Measurements from ENCODE around the gene VSIG2.

VSIG2 gene

DNA sequence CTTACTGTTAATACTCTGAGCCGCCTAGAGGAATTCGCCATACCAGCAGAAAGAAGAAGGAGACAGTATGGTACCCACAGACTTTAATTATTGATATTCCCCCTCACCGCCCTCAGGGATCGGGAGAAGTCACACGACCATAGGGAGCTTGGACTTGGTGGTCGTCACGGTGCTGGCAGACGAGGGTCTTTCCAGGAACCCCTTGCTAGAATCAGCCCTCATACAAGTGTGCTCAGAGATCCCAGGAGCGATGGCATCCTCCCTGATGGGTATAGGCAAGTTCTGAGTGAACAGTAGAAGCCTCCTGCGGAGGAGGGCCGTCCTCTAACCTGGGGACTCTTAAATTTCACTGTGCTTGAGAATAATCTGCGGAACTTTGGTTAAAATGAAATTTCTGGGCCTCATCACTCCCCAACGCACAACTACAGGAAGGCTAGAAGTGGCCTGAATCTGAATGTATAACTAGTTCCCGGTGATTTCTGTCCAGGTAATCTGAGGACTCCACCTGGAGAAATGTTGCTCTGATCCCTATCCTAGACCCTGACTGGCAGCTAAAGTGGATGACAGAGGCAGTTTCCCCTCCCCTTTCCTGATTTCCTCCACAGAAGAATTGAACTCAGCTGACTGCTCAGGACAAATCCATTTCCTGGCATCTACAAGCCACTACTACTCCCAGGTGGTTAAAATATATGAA is 4.5 kb downstream of the VSIG2 start:
- DNase-seq, result no peak

DNA sequence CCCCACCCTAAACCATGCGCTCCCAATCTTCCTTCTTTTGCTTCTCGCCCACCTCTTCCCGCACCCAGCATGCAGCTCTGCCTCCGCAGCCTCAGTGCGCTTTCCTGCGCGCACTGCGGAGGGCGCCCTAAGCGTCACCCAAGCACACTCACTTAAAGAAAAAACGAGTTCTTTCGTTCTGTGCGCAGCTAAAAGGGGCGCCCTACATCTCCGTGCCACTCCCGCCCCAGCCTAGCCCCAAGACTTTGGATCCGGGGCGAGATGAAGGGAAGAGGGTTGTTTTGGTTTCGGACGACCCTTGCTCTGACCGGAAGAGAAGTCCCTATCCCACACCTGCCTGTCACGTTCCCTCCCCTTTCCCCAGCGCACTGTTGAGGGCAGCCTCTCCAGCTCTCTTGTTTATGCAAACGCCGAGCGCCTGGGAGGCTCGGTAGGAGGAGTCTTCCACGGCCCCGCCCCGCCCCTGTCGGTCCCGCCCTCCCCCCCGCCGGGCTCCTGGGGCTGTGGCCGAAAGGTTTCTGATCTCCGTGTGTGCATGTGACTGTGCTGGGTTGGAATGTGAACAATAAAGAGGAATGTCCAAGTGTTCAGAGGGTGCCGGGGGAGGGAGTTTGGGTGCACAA is 5.3 kb downstream of the VSIG2 start:
- no peak for DNase-seq

DNA sequence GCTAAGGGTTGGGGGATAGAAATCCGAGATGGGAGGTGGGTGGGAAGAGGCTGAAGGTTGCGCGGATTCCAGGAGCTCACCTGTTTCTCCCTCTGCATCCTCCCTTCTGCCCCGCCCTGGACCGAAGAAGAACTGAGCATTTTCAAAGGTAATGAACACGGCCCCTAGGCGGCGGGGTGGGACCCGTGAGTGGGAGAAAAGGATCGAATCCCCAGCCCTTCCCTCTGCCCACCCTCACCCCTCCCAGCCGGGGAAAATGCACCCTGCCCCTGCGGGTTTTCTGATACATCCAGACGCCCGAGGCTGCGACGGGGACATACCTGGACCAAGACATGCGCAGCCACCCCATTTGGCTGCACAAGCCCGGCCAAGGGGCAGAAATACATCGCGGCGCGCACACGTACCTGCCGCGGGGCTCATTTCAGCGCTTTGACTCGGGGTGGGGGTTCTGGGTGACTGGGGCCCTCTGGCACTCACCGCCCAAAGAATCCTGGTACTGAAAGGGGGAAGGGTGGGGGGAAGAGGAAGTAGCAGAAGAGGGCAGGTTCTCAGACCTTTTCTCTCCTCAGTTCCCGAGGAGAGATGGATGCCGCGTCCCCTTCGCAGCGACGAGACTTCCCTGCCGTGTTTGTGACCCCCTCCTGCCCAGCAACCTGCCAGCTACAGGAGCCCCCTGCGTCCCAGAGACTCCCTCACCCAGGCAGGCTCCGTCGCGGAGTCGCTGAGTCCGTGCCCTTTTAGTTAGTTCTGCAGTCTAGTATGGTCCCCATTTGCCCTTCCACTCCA is 6.0 kb downstream of the VSIG2 start:
- no peak for DNase-seq

DNA sequence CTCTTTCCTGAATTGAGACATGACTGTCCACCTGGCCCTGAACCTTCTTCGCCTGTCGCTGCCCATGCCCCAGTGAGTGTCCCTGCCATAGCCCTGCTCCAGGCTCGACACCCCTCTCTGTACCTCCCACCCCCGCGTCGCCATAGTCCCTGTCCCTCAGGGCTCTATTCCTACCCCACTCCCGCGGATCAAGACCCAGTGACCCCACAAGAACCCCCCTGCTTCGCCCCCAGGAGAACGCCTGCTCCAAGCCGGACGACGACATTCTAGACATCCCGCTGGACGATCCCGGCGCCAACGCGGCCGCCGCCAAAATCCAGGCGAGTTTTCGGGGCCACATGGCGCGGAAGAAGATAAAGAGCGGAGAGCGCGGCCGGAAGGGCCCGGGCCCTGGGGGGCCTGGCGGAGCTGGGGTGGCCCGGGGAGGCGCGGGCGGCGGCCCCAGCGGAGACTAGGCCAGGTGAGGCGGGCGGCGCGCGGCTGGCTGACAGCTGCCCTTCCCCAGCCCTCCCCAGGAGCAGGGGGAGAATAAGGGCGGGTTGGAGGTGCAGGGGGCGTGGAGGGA is 6.7 kb downstream of the VSIG2 start:
- DNase-seq, result no peak

DNA sequence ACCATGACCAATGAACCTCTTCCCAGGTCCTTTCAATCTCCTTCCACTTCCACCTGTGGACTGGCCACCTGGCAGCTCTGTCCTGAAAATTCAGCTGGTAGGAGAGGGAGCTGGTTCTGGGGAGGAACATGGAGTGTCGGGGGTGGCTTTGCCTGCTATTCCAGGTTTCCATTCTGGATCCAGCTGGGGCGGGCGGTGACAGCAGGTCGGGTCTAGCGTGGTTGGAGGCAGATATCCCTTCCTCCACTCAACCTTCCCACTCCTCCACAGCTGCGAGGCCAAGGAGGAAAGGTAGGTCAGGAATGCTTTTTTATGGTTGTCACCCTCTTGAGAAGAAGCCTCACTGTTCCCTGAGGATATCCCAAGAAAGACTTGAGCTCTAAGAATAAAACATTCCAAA is 9.0 kb downstream of the VSIG2 start:
- DNase-seq, result no peak

DNA sequence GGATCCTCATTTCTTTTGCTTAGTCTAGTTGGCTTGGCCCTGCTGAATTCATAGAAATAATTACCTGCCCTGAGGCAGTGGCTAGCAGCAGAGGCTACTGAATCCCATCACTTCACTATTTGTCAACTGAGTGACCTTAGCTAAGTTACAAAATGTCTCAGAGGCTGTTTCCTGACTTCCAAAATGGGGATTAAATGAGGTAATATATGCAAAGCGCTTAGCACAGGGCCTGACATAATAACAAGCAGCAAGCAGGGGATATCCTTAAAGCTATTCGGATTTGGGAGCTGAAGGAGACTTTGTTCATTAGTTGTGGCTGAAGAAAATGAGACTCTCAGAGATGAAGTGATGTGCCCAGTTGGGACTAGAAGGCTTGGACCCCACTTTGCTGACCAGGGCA is 9.5 kb downstream of the VSIG2 start:
- DNase-seq, result no peak

DNA sequence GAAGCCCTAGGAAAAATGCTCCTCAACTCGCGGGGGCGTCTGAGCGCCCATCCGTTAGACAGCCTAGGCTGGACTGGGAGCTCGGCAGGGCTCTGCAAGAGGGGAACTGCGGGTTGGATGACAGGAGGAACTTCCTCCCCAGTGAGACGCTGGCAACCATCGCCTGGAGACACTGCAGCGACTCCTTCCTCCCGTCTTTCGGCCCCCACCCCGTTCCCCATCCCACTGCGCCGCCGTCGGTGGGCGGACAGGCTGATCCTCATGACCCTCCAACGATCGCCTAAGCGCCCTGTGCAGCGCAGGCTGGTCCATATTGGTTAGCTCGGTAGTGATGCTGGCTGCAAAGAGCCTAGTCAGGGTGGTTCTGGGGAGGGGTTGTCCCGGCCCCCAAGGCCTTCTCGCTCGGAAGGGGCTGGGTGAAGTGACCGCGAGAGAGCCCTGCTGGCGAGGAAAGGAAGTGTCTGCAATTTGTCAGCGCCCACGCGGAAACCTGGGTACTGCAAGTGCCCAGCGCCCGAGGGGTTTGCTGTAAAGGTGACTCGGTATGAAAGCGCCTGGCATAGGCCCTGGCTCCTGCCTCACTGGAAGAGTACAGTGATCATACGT is 11.7 kb downstream of the VSIG2 start:
- DNase-seq, result no peak

DNA sequence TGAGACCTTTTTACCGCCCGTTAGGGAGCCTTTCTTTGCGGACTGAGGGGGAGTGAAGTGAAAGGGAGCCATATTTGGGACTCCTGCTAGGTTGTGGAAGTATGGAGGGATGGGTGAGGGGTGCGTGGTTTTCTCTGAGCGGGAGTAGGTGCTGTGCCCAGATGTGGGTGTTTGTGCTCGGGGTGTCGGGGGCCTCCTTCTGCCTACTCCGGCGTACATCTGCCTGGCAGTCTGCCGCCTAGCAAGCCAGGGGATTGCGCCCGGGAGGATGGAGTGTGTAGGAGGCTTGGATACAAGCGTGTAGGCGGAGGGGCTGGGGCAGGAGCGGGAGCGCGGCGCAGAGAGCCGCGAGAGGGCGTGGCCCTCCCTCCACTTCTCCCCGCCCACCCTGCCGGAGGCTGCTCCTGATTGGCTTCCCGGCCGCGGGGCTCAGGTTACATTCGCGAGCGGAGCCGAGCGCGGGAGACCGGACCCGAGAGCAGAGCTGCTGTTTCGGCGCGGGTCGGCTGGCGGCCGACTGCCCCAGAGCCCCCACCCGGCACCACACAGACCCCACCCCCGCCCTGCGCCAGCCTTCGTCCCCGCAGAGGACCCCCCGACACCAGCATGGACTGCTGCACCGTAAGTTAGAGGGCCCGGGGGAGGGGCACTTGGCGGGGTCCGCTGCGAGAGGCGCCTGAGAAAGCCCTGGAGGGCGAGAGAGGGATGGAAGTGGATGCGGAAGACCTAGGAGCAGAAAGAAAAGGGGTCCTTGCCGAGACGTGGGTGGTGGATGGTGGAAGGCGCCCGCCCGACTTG is 12.4 kb downstream of the VSIG2 start, which contains the start of gene NRGN:
NRGN (plus strand) TSS at position 464 of the 798 bp plus-strand sequence; CDS start at position 607, 143 bp downstream.
- peak; percentile 73 for DNase-seq

DNA sequence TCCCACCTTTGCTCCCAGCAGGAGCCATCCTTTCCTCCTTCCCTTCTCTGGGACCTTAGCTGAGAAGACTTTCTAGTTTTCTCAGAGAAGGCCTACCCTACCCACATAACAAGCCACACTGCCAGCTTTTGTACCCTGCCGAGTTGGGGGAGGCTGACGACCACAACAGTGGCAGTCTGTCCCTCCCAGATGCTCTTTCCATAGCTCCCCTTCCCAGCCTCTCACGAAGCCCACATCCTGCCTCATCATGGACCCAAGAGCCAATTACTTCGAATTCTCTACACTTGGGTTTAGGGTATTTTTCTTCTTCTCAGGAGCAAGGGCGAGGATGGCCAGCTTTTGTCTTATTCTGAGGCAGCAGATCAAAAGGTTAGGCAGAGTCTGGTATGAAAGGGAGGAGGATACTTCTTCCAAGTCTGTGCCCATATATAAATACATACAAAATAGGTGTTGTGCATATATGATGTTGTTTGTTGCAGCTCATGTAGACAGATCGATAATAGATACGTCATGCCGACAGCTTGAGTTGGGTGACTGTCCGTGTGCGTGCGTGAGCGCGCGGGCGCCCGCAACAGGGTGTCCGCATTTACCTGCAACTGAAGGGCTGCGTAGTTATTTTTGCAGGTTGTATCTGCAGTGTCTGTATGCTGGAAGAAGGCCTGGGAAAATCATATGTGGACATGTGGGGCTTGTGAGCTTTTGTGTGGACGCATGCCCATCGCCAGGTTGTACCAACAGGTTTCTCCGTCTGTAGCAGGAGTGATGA is 13.2 kb downstream of the VSIG2 start:
- DNase-seq, result no peak

DNA sequence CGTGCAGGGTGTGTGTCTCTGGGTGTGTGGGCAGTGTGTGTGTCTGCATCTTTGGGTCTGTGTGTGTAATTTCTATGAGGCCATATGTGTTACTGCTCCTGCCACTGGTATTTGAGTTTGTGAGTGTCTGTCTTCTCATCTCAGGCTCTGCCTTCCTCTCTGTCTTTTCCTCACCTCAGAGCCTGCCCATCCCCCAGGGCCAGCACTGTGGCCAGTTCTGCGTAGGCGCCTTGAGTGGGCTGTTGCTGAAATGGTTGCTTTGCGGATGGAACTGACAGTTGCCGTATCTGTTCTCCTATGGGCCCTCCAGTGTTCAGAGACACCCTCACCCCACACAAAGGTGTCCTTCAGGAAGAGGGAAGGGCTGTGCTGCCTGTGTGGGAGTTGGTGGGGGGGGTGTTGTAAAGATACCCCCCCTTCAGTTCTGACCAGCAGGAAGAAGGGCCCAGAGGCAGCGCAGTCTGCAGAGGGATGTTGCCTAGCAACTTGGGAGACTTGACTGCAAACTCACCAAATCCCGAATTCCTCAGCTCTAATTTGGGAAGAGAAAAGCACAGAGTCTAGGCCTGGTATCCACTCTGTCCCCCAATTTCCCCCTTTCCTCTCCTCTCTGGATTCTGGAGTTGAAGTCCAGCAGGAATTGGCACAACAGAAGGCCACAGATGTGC is 14.3 kb downstream of the VSIG2 start:
- no peak for DNase-seq

DNA sequence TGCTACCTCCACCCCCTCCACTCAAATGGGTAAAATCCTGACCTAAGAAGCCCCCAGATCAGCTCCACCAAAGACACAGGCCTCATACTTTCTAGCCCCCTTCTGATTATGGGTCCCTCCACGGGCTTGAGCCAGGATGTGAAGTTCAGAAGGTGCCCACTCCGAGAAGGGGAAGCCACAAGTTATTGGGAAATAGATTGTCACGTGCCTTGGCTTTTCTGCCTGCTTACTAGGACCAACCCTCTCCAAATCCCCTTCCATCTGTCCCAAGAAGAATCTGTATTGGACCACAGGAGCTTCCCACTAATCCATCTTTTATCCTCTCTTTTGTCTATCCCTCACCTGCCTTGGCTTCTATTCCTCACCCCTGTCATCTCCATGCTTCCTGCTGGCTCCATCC is 15.3 kb downstream of the VSIG2 start:
- DNase-seq, result no peak

DNA sequence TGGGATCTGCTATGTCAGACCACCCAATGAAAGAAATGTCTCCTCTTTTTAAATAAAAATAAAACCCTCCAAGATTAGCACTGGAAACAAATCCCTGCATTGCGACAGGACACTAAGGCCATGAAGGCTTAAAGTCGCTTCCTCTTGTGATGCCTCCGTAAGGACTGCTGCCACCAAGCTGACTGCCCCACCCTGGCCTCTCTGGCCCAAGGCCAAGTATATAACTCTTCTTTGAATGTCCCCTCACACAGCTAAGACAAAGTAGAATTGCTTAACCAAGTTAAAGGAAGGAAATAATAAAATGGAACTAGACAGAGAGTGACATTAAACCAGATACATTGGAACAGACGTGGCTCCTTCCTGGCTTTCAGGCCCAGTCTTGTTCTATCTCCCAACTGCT is 19.8 kb downstream of the VSIG2 start:
- DNase-seq, result no peak

DNA sequence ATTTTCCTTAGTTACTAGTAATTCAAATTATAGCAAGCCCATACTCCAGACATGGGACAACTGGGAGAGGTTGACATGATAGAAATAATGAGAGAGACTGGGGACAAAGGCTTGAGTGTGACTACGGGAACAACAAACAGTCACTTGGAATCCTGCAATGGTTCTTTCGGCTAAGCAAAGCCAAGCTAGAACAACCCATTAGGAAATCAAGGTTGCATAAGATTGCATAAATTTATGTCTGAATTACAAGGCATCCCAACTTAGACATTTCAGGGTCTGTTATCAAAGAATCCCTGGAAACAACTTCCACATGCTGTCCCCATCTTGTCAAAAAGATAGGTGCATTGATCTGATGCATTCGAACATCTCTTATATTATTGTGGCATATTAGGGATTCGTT is 22.5 kb downstream of the VSIG2 start:
- DNase-seq, result no peak

DNA sequence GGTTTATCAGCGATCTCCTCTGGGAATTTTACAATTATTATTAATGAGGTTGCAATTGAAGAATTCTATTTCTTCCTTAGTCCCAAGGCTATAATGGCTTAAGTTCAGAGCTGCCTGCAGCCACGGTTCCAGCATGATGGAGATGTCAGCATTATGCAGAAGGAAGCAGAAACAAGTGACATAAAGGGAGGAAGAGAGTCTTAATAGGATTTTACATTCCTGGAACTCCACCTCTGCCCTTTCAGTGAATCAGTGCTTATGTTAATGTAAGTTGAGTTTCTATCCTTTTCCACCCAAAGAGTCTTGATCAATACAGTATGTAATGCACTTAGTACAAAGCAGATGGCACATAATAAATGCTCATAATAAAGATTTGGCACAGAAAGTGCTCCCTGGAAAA is 23.9 kb downstream of the VSIG2 start:
- DNase-seq, result no peak

DNA sequence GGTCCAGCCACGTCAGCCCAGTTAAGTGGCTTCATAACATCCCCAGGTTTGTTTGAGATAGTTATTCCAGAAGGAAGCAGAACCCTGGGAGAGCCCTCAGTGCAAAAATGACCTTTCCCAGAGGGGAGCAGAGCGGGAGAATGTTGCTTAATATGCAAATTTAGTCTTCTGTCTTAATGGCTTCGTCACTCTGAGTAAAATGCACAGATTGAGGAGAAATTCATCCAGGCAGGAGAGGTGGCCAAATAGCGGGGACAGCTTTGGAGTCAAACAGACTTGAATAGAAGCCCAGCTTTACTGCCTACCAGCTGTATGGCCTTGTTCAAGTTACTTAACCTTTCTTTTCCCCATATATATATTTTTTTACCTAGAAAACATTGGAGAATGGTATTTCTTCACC is 24.6 kb downstream of the VSIG2 start:
- no peak for DNase-seq

DNA sequence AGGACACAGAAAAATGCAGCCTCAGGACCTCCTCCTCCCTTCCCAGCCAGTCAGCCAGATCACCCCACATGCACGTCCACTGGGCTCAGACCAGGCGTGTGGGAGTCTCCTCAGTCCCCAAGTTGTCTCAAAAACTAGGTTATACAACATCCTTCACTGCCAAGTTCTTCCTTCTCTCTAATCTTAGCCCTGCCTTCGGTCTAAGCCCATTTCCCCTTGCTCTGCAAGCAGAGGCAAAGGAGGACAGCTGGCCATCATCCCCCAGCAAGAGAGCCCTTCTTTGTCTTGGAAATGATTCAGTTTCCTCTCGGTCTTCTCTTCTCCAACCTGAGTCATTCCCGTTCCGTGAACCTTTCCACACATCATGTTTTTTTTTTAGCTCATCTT is 26.3 kb downstream of the VSIG2 start:
- DNase-seq, result no peak

DNA sequence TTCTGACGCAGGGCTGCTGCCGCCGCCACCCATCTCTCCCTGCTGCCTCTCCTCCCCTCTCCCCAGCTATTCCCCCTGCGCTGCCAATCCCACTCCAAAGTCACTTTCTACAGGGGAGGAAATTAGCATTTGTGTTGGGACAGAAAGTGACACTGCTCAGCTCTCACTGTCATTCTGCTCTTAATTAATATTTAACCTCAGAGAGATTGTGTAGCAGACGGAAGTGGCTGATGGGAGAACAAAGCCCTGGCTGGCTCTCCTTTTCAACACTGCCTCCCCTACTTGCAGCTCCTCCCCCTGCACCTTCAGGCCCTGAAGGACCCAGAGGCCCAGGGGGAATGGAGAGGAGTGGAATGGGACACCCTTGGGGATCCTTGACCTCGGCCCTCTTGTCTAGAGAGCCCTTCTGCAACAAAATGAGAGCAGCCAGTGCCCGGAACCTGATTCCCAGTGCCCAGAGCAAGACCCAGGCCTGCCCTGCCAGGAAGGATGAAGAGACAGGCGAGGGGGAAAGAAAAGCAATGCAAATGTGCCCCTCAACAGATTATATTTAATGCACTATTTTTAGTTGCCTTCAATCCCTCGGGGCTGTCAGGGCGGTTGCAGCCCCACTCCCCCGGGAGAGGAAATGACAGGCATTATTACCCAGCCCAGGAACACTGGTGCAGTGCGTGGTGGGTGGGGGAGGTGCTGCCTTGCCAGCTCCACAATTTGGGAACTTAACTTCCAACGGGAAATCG is 26.9 kb downstream of the VSIG2 start:
- DNase-seq, result no peak

DNA sequence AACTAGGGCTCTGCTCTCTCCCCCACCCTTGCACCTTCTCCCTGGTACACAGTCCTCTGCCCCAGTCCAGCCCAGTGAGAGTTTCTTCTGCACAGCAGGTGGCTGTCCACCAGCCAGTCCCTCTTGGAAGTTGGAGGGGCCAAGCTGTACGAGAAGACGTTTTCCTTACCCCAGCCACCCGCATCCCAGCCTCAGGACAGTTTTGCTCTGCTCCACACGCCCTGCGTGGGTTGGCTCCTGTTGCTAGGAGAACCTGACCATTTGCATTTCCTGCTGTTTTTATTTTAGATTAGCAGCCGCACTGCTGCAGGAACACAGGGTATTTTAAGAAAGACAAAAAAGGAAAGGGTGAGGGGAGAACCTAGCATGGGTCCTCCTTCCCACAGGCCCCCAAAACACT is 29.9 kb downstream of the VSIG2 start:
- no peak for DNase-seq

DNA sequence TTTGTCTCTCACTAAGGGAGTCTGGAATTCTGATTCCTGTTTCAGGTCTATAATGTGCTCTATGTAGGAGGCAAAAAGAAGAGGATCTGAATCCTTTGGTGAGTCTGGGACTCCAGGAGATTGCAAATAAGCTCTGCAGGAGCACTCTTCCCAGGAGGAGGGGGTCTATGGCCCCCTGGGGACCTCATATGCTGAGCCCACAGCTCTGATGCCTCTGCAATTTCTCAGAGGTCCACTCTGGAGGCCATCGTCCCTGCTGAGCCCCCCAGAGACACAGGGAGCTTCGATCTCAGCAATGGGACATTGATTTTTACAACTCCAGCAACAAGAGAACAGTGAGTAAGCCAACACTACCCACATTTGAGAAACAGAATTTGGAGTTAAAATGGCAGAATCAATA is 32.5 kb downstream of the VSIG2 start:
- no peak for DNase-seq

DNA sequence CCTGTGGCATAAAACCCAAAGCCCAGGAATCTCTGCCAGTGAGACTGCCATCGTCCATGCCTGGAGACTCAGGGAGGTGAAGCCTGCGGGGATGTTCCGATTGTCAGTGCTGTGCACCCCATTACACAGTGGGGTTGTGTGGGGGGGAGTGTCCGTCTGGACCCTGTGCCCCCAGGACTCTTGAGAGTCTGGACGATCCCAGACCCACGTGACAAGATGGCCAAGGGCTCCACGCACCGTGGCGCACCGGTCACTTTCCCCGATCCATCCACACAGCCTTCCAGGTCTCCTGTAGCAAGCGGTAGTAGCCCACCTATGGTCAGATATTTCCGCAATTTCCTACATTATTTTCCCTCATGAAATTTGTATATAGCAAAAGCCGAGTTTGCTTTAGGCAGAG is 33.3 kb downstream of the VSIG2 start:
- no peak for DNase-seq

Data from midbrain (tissue), 1 donor.